Activated CD8-positive, alpha-beta memory T cell treated with anti-CD3 and anti-CD28 coated beads, Interleukin-2, amount 10 ng/mL, durations not matched to agents 7 days and 5 days (primary cell): ENCODE results near the gene FGD6. TPM values are rescaled to one million over a fixed set of nuclear protein-coding genes. Genes with fewer than 3 reads are reported as not detected.
A peak's percentile ranks its signal among the peaks of the same experiment; 100 is the strongest.
"Not testable (repeated sequence)": the region's sequence is repeated elsewhere in the genome, so short reads cannot be mapped to it uniquely, and the experiment has no call there.

Experiments
- ATAC-seq: fragments of 150-1000 bp; cut with Tn5 transposase; one replicate; pipeline ENCODE4 v1.10.0; 2021; ENCODE audit warnings: moderate library complexity
- CTCF ChIA-PET: fragments of 350-600 bp; sonication (Branson Sonifier 250); formaldehyde crosslinking; loops from one replicate; lab custom pipeline; 2021; ENCODE audit warnings: antibody characterized with exemption; lab: Charles Lee
- DNase-seq: peaks from one replicate; pipeline ENCODE4 v3.0.0-alpha.2; 2020
- H3K27ac Mint-ChIP-seq: one replicate; pipeline ENCODE4 v1.8.0; 2021; ENCODE audit warnings: mild to moderate bottlenecking, mixed read lengths
- H3K27me3 Mint-ChIP-seq: one replicate; pipeline ENCODE4 v1.8.0; 2021; ENCODE audit warnings: mixed read lengths
- H3K36me3 Mint-ChIP-seq: one replicate; pipeline ENCODE4 v1.8.0; 2021; ENCODE audit warnings: mild to moderate bottlenecking, mixed read lengths
- H3K4me1 Mint-ChIP-seq: one replicate; pipeline ENCODE4 v1.8.0; 2021; ENCODE audit warnings: mixed read lengths
- H3K4me3 Mint-ChIP-seq: one replicate; pipeline ENCODE4 v1.8.0; 2021; ENCODE audit warnings: mild to moderate bottlenecking, moderate library complexity, mixed read lengths
- H3K9me3 Mint-ChIP-seq: one replicate; pipeline ENCODE4 v1.8.0; 2022; ENCODE audit warnings: low read depth, mixed read lengths
- total RNA-seq, 2 experiments: library from RNA; stranded (reverse); gene quantifications; one replicate each; pipeline ENCODE4 v1.2.3, GENCODE V29; 2021

FGD6 gene
- total RNA-seq, 2 experiments from 2014 or later, result 0.56 to 0.91 TPM

GRCh38 chr12:95141310-95141709 lies 76.0 kb downstream of the FGD6 start:
- CTCF ChIA-PET, result no interaction called here
- H3K4me1 Mint-ChIP-seq, result no peaks in the 10 kb centered on the region
- H3K4me3 Mint-ChIP-seq, result no peak overlapping the region
- ATAC-seq (no peak), DNase-seq (no peak)
- H3K27ac Mint-ChIP-seq, result no peak overlapping the region
- H3K9me3 Mint-ChIP-seq, result no peaks in the 10 kb centered on the region
- no peaks in the 10 kb centered on the region for H3K27me3 Mint-ChIP-seq
- H3K36me3 Mint-ChIP-seq, result no peaks in the 10 kb centered on the region

- H3K4me3 Mint-ChIP-seq, H3K36me3 Mint-ChIP-seq, DNase-seq, H3K27me3 Mint-ChIP-seq, H3K9me3 Mint-ChIP-seq, ATAC-seq, H3K4me1 Mint-ChIP-seq, CTCF ChIA-PET, H3K27ac Mint-ChIP-seq: not testable (repeated sequence)
These were observed 79.2 kb downstream of the FGD6 start for GRCh38 chr12:95138031-95138430.

GRCh38 chr12:95136598-95136997 lies 80.7 kb downstream of the FGD6 start:
- no peak for ATAC-seq
- Mint-ChIP-seq H3K4me1 (no peaks in the 10 kb centered on the region), H3K27ac (no peak overlapping the region), H3K36me3 (no peaks in the 10 kb centered on the region), H3K27me3 (no peaks in the 10 kb centered on the region), H3K9me3 (no peaks in the 10 kb centered on the region), H3K4me3 (no peak overlapping the region)
- CTCF ChIA-PET, result no interaction called here
- DNase-seq, result no peak

- Mint-ChIP-seq H3K9me3 (no peaks in the 10 kb centered on the region), H3K36me3 (no peaks in the 10 kb centered on the region), H3K4me1 (no peaks in the 10 kb centered on the region), H3K27me3 (no peaks in the 10 kb centered on the region), H3K4me3 (no peak overlapping the region), H3K27ac (no peak overlapping the region)
- CTCF ChIA-PET, result no interaction called here
- no peak for ATAC-seq
- no peak for DNase-seq
These were observed 83.2 kb downstream of the FGD6 start for GRCh38 chr12:95134085-95134484.

- Mint-ChIP-seq H3K36me3 (no peaks in the 10 kb centered on the region), H3K27ac (no peak overlapping the region), H3K4me3 (no peak overlapping the region), H3K27me3 (no peaks in the 10 kb centered on the region), H3K9me3 (no peaks in the 10 kb centered on the region), H3K4me1 (no peaks in the 10 kb centered on the region)
- CTCF ChIA-PET, result no interaction called here
- DNase-seq (no peak), ATAC-seq (no peak)
These were observed 85.5 kb downstream of the FGD6 start for GRCh38 chr12:95131589-95132340.

DNA sequence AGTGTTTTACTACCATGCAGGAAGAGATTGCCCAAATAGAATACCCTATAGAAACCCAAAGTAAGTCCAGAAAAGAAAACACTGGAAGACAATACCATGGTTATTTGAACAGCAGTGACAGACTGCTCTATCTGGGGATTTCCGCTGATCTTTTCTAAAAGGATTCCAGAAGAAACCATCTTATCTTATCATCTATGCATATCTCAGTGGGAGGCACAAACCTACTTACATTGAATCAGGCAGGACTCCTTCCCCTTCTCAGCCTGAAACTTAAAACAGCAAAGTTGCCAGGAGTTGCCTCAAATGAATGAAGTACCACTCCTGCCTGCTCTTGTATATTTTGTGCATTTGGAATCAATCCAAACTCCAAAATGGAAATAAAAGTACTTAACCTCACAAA lies 87.2 kb downstream of the FGD6 start:
- Mint-ChIP-seq H3K4me1 (no peaks in the 10 kb centered on the region), H3K4me3 (no peak overlapping the region), H3K36me3 (no peaks in the 10 kb centered on the region), H3K27ac (no peak overlapping the region), H3K9me3 (no peaks in the 10 kb centered on the region), H3K27me3 (no peaks in the 10 kb centered on the region)
- DNase-seq (no peak), ATAC-seq (no peak)
- CTCF ChIA-PET, result no interaction called here

- Mint-ChIP-seq H3K27me3 (no peaks in the 10 kb centered on the region), H3K4me1 (no peaks in the 10 kb centered on the region), H3K9me3 (no peaks in the 10 kb centered on the region), H3K27ac (no peak overlapping the region), H3K36me3 (no peaks in the 10 kb centered on the region), H3K4me3 (no peak overlapping the region)
- ATAC-seq (no peak), DNase-seq (no peak)
- CTCF ChIA-PET, result no interaction called here
These were observed 88.2 kb downstream of the FGD6 start for GRCh38 chr12:95129115-95129514.

- Mint-ChIP-seq H3K36me3 (no peaks in the 10 kb centered on the region), H3K27me3 (no peaks in the 10 kb centered on the region), H3K4me1 (no peaks in the 10 kb centered on the region), H3K9me3 (no peaks in the 10 kb centered on the region), H3K4me3 (no peak overlapping the region), H3K27ac (no peak overlapping the region)
- CTCF ChIA-PET, result interaction anchor here (0.7 kb wide), 1 partner anchor 20 kb away, joined by 3 read pairs; no protein-coding TSS in a partner anchor
- DNase-seq (no peak), ATAC-seq (no peak)
These were observed 90.5 kb downstream of the FGD6 start for GRCh38 chr12:95126736-95127135.

DNA sequence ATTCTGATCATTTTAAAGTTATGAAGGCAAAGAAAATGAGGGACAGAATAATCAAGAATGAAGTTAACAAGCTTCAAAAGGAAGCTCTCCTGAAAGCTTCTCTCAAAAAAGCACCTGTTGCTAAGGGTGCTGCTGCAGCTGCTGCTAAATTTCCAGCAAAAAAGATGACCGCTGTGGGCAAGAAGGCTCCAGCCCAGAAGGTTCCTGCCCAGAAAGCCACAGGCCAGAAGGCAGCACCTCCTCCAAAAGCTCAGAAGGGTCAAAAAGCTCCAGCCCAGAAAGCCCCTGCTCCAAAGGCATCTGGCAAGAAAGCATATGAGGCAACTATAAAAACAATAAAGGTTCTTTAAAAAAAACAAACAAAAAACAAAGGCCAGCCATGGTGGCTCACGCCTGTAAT lies 91.2 kb downstream of the FGD6 start:
- H3K4me1 Mint-ChIP-seq, result no peaks in the 10 kb centered on the region
- CTCF ChIA-PET, result interaction anchor here (1.2 to 1.4 kb wide), 2 partner anchors 10 to 409 kb away, joined by 3 read pairs; no protein-coding TSS in a partner anchor
- no peaks in the 10 kb centered on the region for H3K36me3 Mint-ChIP-seq
- ATAC-seq (no peak), DNase-seq (no peak)
- H3K4me3 Mint-ChIP-seq, result no peak overlapping the region
- H3K9me3 Mint-ChIP-seq, result no peaks in the 10 kb centered on the region
- no peaks in the 10 kb centered on the region for H3K27me3 Mint-ChIP-seq
- H3K27ac Mint-ChIP-seq, result no peak overlapping the region

DNA sequence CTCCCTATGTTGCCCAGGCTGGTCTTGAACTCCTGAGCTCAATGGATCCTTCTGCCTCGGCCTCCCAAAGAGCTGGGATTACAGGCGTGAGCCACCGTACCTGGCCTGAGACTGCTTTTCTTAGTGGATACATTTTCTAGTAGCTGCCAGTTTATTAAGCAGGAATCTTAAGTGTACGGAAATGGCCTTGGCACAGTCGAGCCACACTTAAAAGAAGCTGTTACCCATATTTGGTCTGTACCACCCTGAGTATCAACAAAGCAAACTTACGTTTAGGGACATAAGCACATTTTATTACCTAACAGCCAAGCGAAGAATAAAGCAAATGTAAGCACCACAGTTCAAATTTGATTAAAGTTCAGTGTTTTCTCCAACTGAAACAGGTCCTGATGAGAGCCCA lies 93.2 kb downstream of the FGD6 start:
- no peak overlapping the region for H3K27ac Mint-ChIP-seq
- CTCF ChIA-PET, result no interaction called here
- no peak overlapping the region for H3K4me3 Mint-ChIP-seq
- DNase-seq (no peak), ATAC-seq (no peak)
- H3K36me3 Mint-ChIP-seq, result no peaks in the 10 kb centered on the region
- no peaks in the 10 kb centered on the region for H3K27me3 Mint-ChIP-seq
- no peaks in the 10 kb centered on the region for H3K9me3 Mint-ChIP-seq
- no peaks in the 10 kb centered on the region for H3K4me1 Mint-ChIP-seq

GRCh38 chr12:95118788-95119179 lies 98.5 kb downstream of the FGD6 start:
- H3K36me3 Mint-ChIP-seq, result no peaks in the 10 kb centered on the region
- H3K4me3 Mint-ChIP-seq, result no peak overlapping the region
- DNase-seq, result no peak
- no peaks in the 10 kb centered on the region for H3K27me3 Mint-ChIP-seq
- H3K9me3 Mint-ChIP-seq, result no peaks in the 10 kb centered on the region
- H3K27ac Mint-ChIP-seq, result no peak overlapping the region
- CTCF ChIA-PET, result interaction anchor here (1.3 to 3.3 kb wide), 2 partner anchors 416 to 420 kb away, joined by 4 to 16 read pairs; no protein-coding TSS in a partner anchor
- no peak for ATAC-seq
- H3K4me1 Mint-ChIP-seq, result peaks cover 10% of the 10 kb centered on the region

DNA sequence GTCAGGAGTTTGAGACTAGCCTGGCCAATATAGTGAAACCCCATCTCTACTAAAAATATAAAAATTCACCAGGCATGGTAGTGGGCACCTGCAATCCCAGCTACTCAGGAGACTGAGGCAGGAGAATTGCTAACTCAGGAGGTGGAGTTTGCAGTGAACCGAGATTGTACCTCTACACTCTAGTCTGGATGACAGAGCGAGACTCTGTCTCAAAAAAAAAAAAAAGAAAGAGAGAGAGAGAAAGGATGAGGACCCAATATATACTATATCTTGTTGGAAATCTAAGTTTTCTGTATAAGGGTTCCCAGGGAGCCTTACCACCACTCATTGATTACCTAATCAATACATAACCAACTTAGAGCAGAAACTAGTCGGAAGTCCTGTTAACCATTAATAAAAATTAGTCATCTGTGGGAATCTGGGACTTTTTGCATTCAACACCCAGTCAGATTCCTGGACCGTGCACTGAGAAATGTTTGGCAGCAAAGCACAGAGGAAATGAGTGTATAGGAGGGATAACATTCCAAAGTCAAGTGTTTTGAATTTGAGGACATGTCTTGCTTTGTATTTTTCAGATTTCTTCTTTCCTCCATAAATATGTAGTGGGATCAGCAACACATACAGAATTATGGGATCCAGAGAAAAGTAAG lies 99.0 kb downstream of the FGD6 start:
- CTCF ChIA-PET, result interaction anchor here (2.2 to 3.3 kb wide), 2 partner anchors 417 to 421 kb away, joined by 16 to 31 read pairs; no protein-coding TSS in a partner anchor
- Mint-ChIP-seq H3K4me3 (no peak overlapping the region), H3K36me3 (no peaks in the 10 kb centered on the region), H3K27me3 (no peaks in the 10 kb centered on the region), H3K9me3 (no peaks in the 10 kb centered on the region), H3K4me1 (peaks cover 10% of the 10 kb centered on the region), H3K27ac (no peak overlapping the region)
- no peak for ATAC-seq
- no peak for DNase-seq

- Mint-ChIP-seq H3K27me3 (no peaks in the 10 kb centered on the region), H3K36me3 (no peaks in the 10 kb centered on the region), H3K9me3 (no peaks in the 10 kb centered on the region), H3K4me3 (no peak overlapping the region), H3K4me1 (peaks cover 10% of the 10 kb centered on the region), H3K27ac (no peak overlapping the region)
- DNase-seq (peak; percentile 70), ATAC-seq (peak; percentile 88)
- CTCF ChIA-PET, result interaction anchor here (1.0 to 3.3 kb wide), 9 partner anchors 9 to 422 kb away, joined by 3 to 31 read pairs (median 4); partner anchors contain the start of genes FGD6, NR2C1 and VEZT
These were observed 100.1 kb downstream of the FGD6 start for GRCh38 chr12:95117178-95117599.

DNA sequence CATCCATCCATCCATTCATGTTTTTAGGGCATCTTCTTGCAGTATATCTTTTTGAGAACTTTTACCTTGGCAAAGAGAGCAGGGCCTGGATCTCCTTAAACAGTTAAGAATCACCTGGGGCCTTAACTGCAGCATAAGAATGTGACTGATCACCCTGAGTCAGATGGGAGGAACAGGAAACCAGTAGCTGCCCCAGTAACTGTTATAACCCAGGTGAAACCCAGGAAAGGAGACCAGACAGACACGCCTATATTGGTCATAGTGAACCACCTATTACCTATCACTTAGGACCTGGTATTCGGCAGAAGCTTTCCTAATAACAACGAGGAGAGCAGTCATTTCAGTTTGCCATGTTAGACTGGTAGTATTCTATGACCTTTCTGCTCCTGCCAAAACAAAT lies 100.5 kb downstream of the FGD6 start:
- peak overlapping the region; percentile 53 for H3K27ac Mint-ChIP-seq
- H3K9me3 Mint-ChIP-seq, result no peaks in the 10 kb centered on the region
- H3K4me3 Mint-ChIP-seq, result peak overlapping the region; percentile 0
- H3K27me3 Mint-ChIP-seq, result no peaks in the 10 kb centered on the region
- CTCF ChIA-PET, result interaction anchor here (1.0 to 3.3 kb wide), 9 partner anchors 9 to 422 kb away, joined by 3 to 31 read pairs (median 4); partner anchors contain the start of genes FGD6, NR2C1 and VEZT
- H3K36me3 Mint-ChIP-seq, result no peaks in the 10 kb centered on the region
- peaks cover 10% of the 10 kb centered on the region for H3K4me1 Mint-ChIP-seq
- ATAC-seq, result peak; percentile 67
- no peak for DNase-seq
